ENCODE results near the gene GAB4.

The GAB4 gene

DNA sequence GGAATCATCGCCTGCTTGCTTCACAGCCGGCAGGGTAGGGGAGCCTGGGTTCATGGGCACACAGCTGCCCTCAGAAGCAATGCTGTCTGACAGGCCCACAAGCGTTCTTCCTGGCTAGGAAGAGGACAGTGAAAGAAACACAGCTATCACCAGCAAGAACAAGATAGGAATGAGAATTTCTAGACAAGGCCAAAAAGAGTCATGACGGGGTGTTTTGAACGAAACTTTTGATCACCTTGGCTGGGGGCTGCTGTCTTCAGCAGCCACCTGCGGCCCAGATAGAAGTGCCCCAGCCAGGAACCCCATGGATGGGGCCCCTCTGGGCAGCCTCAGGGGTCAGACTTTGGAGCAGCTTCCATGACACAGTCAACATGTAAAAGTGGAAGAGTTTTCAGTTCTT is 41.8 kb downstream of the GAB4 start:
- DNase-seq (ENCODE audit: low read depth, low spot score): no peak
- no peaks in the 10 kb centered on the region for H3K27me3 ChIP-seq (ENCODE audit: control insufficient read depth, insufficient read depth, low read length)
- no peaks in the 10 kb centered on the region for H3K9me3 ChIP-seq (ENCODE audit: control insufficient read depth, insufficient read depth, low read length)
- H3K4me1 ChIP-seq (ENCODE audit: control insufficient read depth, insufficient read depth, low read length): no peaks in the 10 kb centered on the region
- H3K27ac ChIP-seq (ENCODE audit: low read length): no peak overlapping the region
- no peak overlapping the region for H3K4me3 ChIP-seq (ENCODE audit: low read length)
- no CpG with 5 or more reads among the region's 6 CpGs for WGBS (ENCODE audit: insufficient coverage, insufficient read length)
- H3K36me3 ChIP-seq (ENCODE audit: control insufficient read depth, insufficient read depth, low read length): no peaks in the 10 kb centered on the region

DNA sequence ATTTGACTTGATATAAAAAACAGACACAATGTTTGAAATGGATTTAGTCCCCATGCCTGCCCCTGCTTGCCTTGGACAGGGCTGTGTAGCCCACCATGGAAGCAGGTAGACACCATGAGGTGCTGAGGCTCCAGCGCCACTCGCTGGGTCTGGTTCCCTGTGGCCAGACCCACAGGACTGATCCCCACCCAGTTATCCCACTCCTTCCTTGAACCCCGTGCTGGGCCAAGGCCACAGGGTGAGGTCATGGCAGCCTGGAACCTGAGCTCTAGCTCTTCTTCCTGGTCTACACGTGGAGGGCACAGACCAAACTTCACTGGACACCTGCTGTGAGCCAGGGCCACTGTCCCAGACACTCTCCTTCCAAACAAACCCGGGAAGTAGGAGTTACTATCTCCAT is 42.5 kb downstream of the GAB4 start:
- H3K27ac ChIP-seq (ENCODE audit: low read length): no peak overlapping the region
- no peak overlapping the region for H3K4me3 ChIP-seq (ENCODE audit: low read length)
- H3K27me3 ChIP-seq (ENCODE audit: control insufficient read depth, insufficient read depth, low read length): no peaks in the 10 kb centered on the region
- H3K36me3 ChIP-seq (ENCODE audit: control insufficient read depth, insufficient read depth, low read length): no peaks in the 10 kb centered on the region
- H3K4me1 ChIP-seq (ENCODE audit: control insufficient read depth, insufficient read depth, low read length): no peaks in the 10 kb centered on the region
- no peaks in the 10 kb centered on the region for H3K9me3 ChIP-seq (ENCODE audit: control insufficient read depth, insufficient read depth, low read length)
- WGBS (ENCODE audit: insufficient coverage, insufficient read length): no CpG with 5 or more reads among the region's 5 CpGs
- DNase-seq (ENCODE audit: low read depth, low spot score): no peak

DNA sequence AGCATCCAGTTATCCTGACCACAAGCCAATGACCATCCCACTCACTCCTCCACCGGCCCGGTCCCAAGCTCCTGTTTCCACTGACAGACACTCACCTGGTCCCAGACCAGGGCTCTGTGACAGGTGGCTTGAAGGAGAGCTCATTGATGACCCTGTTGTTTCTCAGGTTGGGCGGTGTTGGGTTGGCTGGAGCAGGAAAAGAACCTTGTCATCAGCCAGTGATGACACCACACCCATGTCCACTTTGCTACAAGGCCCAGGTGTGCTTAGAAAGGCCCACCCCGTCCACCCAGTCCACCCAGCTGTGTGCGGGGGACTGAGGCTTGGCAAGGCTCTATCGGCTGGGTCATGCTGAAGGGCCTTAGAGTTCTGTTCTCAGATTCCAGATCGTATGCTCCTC is 42.9 kb downstream of the GAB4 start:
- no CpG with 5 or more reads among the region's 7 CpGs for WGBS (ENCODE audit: insufficient coverage, insufficient read length)
- Histone ChIP-seq H3K36me3 (ENCODE audit: control insufficient read depth, insufficient read depth, low read length) (no peaks in the 10 kb centered on the region), H3K9me3 (ENCODE audit: control insufficient read depth, insufficient read depth, low read length) (no peaks in the 10 kb centered on the region), H3K27me3 (ENCODE audit: control insufficient read depth, insufficient read depth, low read length) (no peaks in the 10 kb centered on the region), H3K4me1 (ENCODE audit: control insufficient read depth, insufficient read depth, low read length) (no peaks in the 10 kb centered on the region), H3K4me3 (ENCODE audit: low read length) (no peak overlapping the region), H3K27ac (ENCODE audit: low read length) (no peak overlapping the region)
- DNase-seq (ENCODE audit: low read depth, low spot score): no peak

DNA sequence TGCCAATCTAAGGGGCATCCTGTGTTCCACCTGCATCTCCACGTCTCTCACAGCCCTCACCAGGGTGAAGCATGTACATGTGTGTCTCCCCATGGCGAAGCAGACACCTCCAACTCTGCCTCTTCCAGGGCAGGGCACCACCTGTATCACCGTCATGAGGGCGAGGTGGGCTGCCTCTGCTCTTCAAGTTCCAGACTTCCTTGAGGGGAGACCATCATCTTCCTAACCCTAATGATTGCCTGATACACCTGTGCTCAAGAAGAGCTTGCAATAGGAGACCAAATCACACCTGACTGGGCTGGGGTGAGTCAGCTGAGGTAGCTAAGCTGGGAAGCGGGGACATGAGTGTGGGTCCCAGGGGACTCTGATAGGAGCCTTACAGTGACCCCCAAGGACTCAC is 43.7 kb downstream of the GAB4 start:
- no peak for DNase-seq (ENCODE audit: low read depth, low spot score)
- Histone ChIP-seq H3K36me3 (ENCODE audit: control insufficient read depth, insufficient read depth, low read length) (no peaks in the 10 kb centered on the region), H3K4me3 (ENCODE audit: low read length) (no peak overlapping the region), H3K27ac (ENCODE audit: low read length) (no peak overlapping the region), H3K27me3 (ENCODE audit: control insufficient read depth, insufficient read depth, low read length) (no peaks in the 10 kb centered on the region), H3K4me1 (ENCODE audit: control insufficient read depth, insufficient read depth, low read length) (no peaks in the 10 kb centered on the region), H3K9me3 (ENCODE audit: control insufficient read depth, insufficient read depth, low read length) (no peaks in the 10 kb centered on the region)
- no CpG with 5 or more reads among the region's 5 CpGs for WGBS (ENCODE audit: insufficient coverage, insufficient read length)

DNA sequence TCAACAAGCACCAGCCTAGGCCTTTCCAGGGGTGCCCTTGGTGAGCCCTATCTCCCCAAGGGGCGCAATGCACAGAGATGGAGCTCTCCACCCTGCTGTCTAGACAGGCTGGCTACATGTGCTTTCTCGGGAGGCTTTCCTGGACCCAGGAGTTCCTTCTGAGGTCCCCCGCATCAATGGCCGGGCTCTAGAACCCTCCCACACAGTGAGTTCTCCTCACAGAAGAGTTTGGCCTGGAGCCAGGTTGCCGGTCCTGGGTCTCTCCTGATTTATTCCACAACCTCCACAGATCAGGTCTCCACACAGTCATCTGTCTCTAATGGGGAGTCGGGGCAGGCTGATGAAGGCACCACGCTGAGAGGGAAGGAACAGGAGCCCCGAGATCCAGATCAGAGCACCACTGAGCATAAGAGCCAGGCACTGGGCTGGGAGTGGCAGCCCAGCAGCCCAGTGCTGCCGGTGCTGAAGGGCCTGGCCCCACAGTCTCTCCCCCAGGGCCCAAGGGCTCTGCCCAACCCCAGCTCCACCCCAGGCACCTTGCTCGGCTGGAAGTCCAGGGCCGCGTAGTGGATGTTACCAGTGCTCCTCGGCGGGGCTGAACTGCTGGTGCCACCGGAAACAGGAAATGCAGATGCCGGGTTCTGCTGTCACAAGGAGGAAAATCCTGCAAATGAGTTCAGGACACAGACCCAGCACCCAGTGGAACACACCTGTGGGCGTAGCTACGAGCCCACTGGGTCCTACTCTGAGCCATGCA is 44.7 kb downstream of the GAB4 start:
- WGBS (ENCODE audit: insufficient coverage, insufficient read length): no CpG with 5 or more reads among the region's 18 CpGs
- H3K36me3 ChIP-seq (ENCODE audit: control insufficient read depth, insufficient read depth, low read length): no peaks in the 10 kb centered on the region
- no peaks in the 10 kb centered on the region for H3K27me3 ChIP-seq (ENCODE audit: control insufficient read depth, insufficient read depth, low read length)
- no peaks in the 10 kb centered on the region for H3K4me1 ChIP-seq (ENCODE audit: control insufficient read depth, insufficient read depth, low read length)
- H3K9me3 ChIP-seq (ENCODE audit: control insufficient read depth, insufficient read depth, low read length): no peaks in the 10 kb centered on the region
- no peak overlapping the region for H3K27ac ChIP-seq (ENCODE audit: low read length)
- DNase-seq (ENCODE audit: low read depth, low spot score): no peak
- no peak overlapping the region for H3K4me3 ChIP-seq (ENCODE audit: low read length)

DNA sequence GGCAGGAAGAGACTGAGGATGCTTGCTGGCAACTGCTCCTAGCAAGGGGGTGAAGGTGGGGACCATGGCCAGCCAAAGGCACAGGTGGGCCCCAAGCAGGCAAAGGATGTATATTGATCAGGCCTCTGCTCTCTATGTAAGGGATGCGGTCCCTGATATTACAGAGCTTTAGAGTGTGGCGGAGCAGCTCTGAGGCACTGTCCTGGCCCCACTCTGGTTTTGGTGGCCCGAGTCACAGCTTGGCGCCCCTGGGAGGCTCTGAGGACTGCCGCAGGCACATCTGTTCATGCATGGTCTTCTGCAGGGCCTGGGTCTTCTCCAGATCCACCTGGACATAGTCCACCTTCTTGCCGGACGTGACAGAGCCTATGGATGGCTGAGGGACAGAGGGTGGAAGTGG is 45.5 kb downstream of the GAB4 start:
- H3K27ac ChIP-seq (ENCODE audit: low read length): no peak overlapping the region
- H3K4me3 ChIP-seq (ENCODE audit: low read length): no peak overlapping the region
- H3K36me3 ChIP-seq (ENCODE audit: control insufficient read depth, insufficient read depth, low read length): no peaks in the 10 kb centered on the region
- no peak for DNase-seq (ENCODE audit: low read depth, low spot score)
- no peaks in the 10 kb centered on the region for H3K9me3 ChIP-seq (ENCODE audit: control insufficient read depth, insufficient read depth, low read length)
- no CpG with 5 or more reads among the region's 7 CpGs for WGBS (ENCODE audit: insufficient coverage, insufficient read length)
- no peaks in the 10 kb centered on the region for H3K27me3 ChIP-seq (ENCODE audit: control insufficient read depth, insufficient read depth, low read length)
- no peaks in the 10 kb centered on the region for H3K4me1 ChIP-seq (ENCODE audit: control insufficient read depth, insufficient read depth, low read length)

DNA sequence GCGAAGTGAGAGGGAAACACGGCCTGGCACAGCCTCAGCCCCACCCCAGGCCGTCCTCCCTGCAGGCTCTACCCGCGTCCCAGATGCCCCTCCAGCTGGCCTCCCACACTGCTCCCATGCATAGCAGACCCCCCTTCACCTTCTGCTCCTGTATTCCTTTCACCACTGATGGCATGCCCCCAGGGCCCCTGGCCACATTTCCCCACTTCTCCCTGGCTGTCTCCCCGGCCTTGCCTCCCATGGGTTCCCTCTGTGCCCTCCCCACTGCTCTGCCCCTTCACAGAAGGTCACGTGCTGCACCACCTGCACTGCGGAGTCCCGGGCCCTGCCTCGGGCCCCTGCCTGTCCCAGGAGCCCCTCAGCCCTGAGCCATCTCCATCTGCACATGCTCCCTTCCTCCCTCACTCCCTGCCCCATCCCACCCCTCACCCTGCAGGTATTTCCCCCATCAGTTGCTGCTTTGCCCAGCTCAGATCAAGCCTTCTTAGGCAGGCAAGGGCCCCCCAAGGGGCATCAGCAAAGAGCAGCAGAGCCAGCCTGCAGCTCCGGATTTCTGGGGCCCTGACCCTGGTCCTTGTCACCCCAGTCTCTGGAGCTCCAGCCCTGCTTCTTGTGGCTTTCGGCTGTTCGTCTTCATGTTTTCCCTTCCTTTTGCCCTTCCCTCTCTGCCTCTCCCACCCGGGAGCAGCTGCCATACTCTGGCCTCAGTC is 46.4 kb downstream of the GAB4 start:
- no peak for DNase-seq (ENCODE audit: low read depth, low spot score)
- Histone ChIP-seq H3K36me3 (ENCODE audit: control insufficient read depth, insufficient read depth, low read length) (no peaks in the 10 kb centered on the region), H3K9me3 (ENCODE audit: control insufficient read depth, insufficient read depth, low read length) (no peaks in the 10 kb centered on the region), H3K27me3 (ENCODE audit: control insufficient read depth, insufficient read depth, low read length) (no peaks in the 10 kb centered on the region), H3K4me1 (ENCODE audit: control insufficient read depth, insufficient read depth, low read length) (no peaks in the 10 kb centered on the region), H3K27ac (ENCODE audit: low read length) (no peak overlapping the region), H3K4me3 (ENCODE audit: low read length) (no peak overlapping the region)
- no CpG with 5 or more reads among the region's 14 CpGs for whole genome bisulfite sequencing (ENCODE audit: insufficient coverage, insufficient read length)

DNA sequence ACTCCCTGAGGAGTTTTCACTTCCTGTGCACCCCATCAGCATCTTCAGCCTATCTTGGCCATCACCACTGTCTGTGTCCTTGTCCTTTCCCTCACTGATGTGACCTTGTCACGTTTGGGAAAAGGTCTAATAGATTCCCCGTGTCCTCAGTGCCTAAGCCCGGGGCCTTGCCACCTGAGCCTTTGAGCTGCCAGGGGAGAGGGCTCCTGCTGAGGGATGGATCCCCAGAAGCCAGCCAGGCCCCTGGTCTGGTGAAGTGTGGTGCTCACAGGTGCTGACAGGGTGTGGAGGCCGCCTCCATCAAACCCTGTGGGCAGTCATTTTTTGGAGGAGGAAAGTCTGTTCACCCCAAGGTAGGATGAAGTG is 47.2 kb downstream of the GAB4 start:
- H3K9me3 ChIP-seq (ENCODE audit: control insufficient read depth, insufficient read depth, low read length): no peaks in the 10 kb centered on the region
- H3K4me3 ChIP-seq (ENCODE audit: low read length): no peak overlapping the region
- H3K27me3 ChIP-seq (ENCODE audit: control insufficient read depth, insufficient read depth, low read length): no peaks in the 10 kb centered on the region
- H3K36me3 ChIP-seq (ENCODE audit: control insufficient read depth, insufficient read depth, low read length): no peaks in the 10 kb centered on the region
- WGBS (ENCODE audit: insufficient coverage, insufficient read length): no CpG with 5 or more reads among the region's 4 CpGs
- no peak for DNase-seq (ENCODE audit: low read depth, low spot score)
- no peaks in the 10 kb centered on the region for H3K4me1 ChIP-seq (ENCODE audit: control insufficient read depth, insufficient read depth, low read length)
- H3K27ac ChIP-seq (ENCODE audit: low read length): no peak overlapping the region

DNA sequence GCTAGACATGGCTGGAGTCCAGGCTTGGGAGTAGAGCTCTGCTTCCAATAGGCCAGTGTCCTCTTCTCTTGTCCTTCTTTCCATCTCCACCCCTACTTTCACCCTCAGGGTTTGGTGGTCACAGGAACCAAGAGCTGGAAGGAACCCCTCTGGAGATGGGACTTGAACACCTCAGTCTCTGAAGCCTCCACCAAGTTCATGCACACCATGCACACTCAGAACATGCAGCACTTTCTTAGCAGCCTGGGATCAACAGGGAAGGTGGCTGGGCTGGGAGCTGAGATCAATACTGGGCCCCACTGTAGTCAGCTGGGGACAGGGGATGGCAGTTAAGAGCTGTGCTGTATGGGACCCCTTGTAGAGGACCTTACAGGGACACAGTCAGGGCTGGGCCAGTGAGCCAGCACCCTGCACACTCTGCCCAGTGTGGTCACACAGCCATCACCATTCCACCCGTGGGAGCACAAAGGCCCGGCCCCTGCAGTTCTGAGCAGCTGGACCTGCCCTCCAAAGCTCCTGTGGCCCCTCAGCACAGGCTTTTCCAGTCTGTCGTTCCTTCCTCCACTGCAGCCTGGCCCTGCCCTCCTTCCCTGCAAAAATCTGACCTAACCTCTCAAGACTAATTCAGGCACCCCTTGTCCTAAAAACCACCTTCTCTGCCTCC is 47.7 kb downstream of the GAB4 start:
- Histone ChIP-seq H3K9me3 (ENCODE audit: control insufficient read depth, insufficient read depth, low read length) (no peaks in the 10 kb centered on the region), H3K4me1 (ENCODE audit: control insufficient read depth, insufficient read depth, low read length) (no peaks in the 10 kb centered on the region), H3K27ac (ENCODE audit: low read length) (no peak overlapping the region), H3K36me3 (ENCODE audit: control insufficient read depth, insufficient read depth, low read length) (no peaks in the 10 kb centered on the region), H3K4me3 (ENCODE audit: low read length) (no peak overlapping the region), H3K27me3 (ENCODE audit: control insufficient read depth, insufficient read depth, low read length) (no peaks in the 10 kb centered on the region)
- WGBS (ENCODE audit: insufficient coverage, insufficient read length): no CpG with 5 or more reads among the region's 3 CpGs
- no peak for DNase-seq (ENCODE audit: low read depth, low spot score)

DNA sequence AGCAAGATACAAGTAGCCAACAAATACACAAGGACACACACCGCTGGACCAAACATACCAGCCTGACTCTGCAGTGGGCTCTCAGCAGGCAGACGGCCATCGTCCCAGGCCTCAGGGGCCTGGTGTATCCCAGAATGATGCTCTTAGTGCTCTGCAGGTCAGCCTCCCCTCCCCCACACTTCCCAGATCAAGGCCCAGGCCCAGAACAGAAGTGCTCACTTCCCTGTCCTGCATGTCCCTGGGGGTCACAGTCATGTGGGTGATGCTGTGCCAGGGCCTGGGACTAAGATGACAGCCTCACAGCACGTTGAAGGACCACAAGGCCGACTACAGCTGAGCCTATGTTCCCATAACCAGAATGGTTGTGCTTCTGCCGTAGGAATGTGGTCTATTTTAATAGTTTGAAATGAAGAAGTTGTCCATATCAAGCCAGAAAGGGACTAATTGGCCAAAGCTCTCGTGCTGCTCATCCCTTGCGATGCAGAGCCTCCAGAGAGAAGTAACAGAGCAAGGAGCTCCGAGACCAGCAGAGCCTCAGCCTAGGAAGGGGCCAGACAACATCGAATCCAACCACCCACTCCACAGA is 48.6 kb downstream of the GAB4 start:
- H3K27me3 ChIP-seq (ENCODE audit: control insufficient read depth, insufficient read depth, low read length): no peaks in the 10 kb centered on the region
- no peak overlapping the region for H3K4me3 ChIP-seq (ENCODE audit: low read length)
- H3K27ac ChIP-seq (ENCODE audit: low read length): no peak overlapping the region
- DNase-seq (ENCODE audit: low read depth, low spot score): no peak
- H3K9me3 ChIP-seq (ENCODE audit: control insufficient read depth, insufficient read depth, low read length): no peaks in the 10 kb centered on the region
- no peaks in the 10 kb centered on the region for H3K36me3 ChIP-seq (ENCODE audit: control insufficient read depth, insufficient read depth, low read length)
- H3K4me1 ChIP-seq (ENCODE audit: control insufficient read depth, insufficient read depth, low read length): no peaks in the 10 kb centered on the region
- no CpG with 5 or more reads among the region's 10 CpGs for WGBS (ENCODE audit: insufficient coverage, insufficient read length)

Measured in iPS DF 6.9 (cell line).